ENCODE measurements around the gene SNX10. TPM values are rescaled to one million over a fixed set of nuclear protein-coding genes. Genes with fewer than 3 reads are reported as not detected.

The SNX10 gene
- total RNA-seq, 1 experiment from 2014 or later, result 7.9 TPM

DNA sequence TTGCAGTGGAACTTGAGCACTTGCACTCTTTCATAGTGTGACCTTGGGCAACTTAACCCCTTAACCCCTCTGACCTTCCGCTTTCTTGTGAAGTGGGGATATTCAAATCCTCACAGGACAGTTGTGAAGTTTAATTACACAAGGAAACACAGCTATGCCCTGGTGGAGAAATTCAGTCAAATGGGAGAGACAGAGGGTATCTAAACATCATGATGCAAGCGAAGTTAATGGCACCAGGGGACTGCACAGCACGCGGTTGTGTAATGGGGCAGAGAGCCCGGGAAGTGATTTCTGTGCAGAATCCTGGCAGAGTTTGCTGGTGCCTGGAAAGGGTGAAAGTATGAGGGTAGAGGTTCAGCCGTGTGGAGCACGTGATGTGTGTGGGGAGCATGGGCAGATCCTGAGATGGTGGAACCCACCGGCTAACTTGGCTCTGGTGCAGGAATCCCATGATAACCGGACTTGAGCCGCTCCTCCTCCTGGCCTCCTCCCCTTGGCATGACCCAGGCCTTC is 51.7 kb downstream of the SNX10 start:
- ATAC-seq (no peak), DNase-seq (no peak)
- no TSS peak for BruUV-seq (replicated peaks)
- ChIA-PET CTCF (no interaction called here), POLR2A (ENCODE audit: unreplicated experiment) (no interaction called here)
- TF ChIP-seq EZH2 (IDR thresholded peaks at IDR 0.05; ENCODE audit: low read length, unreplicated experiment), result no peak
- no peaks in the 10 kb centered on the region for H3K9me2 ChIP-seq (replicated peaks; ENCODE audit: low read length)
- H2AFZ ChIP-seq (ENCODE audit: low read length), result no peak overlapping the region
- H3K9me3 ChIP-seq (ENCODE audit: low read length), result no peaks in the 10 kb centered on the region
- H3K27ac ChIP-seq (ENCODE audit: low read length), result no peak overlapping the region
- H3F3A ChIP-seq (ENCODE audit: low read length, unreplicated experiment), result no peaks in the 10 kb centered on the region
- intact Hi-C loops (cut with micrococcal nuclease), result no loop called here
- no peak overlapping the region for H3K4me2 ChIP-seq (ENCODE audit: low read length)
- no peaks in the 10 kb centered on the region for H3K36me3 ChIP-seq (ENCODE audit: low read depth, low read length)
- H3K27me3 ChIP-seq (ENCODE audit: low read length), result no peaks in the 10 kb centered on the region
- no peak overlapping the region for H3K4me3 ChIP-seq (ENCODE audit: low read length)
- H4K20me1 ChIP-seq (ENCODE audit: low read length), result no peaks in the 10 kb centered on the region
- no peaks in the 10 kb centered on the region for H3K79me2 ChIP-seq (ENCODE audit: low read length)
- no peak overlapping the region for H3K9ac ChIP-seq (ENCODE audit: low read length)
- H3K4me1 ChIP-seq (ENCODE audit: insufficient read depth, low read length), result peaks cover 16% of the 10 kb centered on the region

DNA sequence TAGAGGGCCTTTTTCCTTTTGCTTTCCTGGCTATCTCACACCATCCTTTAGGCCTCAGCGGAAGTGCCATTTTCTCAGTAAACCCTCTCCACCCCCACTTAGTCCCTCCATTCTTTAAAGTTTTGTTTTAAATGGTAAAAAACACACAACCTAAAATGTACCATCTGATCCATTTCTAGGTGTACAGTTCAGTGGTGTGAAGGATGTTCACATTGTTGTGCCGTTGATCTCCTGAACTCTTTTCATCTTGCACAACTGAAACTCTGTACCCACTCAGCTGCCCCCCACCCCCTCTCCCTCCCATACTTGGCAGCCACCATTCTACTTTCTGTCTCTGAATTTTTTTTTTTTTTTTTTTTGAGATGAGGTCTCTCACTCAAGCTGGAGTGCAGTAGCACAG is 52.2 kb downstream of the SNX10 start:
- Histone ChIP-seq H3K79me2 (ENCODE audit: low read length) (no peaks in the 10 kb centered on the region), H4K20me1 (ENCODE audit: low read length) (no peaks in the 10 kb centered on the region), H3K9ac (ENCODE audit: low read length) (no peak overlapping the region), H3K27me3 (ENCODE audit: low read length) (no peaks in the 10 kb centered on the region), H3K9me3 (ENCODE audit: low read length) (no peaks in the 10 kb centered on the region), H3K36me3 (ENCODE audit: low read depth, low read length) (no peaks in the 10 kb centered on the region), H3K4me2 (ENCODE audit: low read length) (no peak overlapping the region), H3K4me3 (ENCODE audit: low read length) (no peak overlapping the region), H3F3A (ENCODE audit: low read length, unreplicated experiment) (no peaks in the 10 kb centered on the region), H2AFZ (ENCODE audit: low read length) (no peak overlapping the region), H3K9me2 (replicated peaks; ENCODE audit: low read length) (no peaks in the 10 kb centered on the region), H3K4me1 (ENCODE audit: insufficient read depth, low read length) (peaks cover 21% of the 10 kb centered on the region), H3K27ac (ENCODE audit: low read length) (no peak overlapping the region)
- TF ChIP-seq EZH2 (IDR thresholded peaks at IDR 0.05; ENCODE audit: low read length, unreplicated experiment), result no peak
- TF ChIP-seq EZH2phosphoT487 (IDR thresholded peaks at IDR 0.05; ENCODE audit: borderline replicate concordance, low read length), result no peak
- TF ChIP-seq, protein P1, sequence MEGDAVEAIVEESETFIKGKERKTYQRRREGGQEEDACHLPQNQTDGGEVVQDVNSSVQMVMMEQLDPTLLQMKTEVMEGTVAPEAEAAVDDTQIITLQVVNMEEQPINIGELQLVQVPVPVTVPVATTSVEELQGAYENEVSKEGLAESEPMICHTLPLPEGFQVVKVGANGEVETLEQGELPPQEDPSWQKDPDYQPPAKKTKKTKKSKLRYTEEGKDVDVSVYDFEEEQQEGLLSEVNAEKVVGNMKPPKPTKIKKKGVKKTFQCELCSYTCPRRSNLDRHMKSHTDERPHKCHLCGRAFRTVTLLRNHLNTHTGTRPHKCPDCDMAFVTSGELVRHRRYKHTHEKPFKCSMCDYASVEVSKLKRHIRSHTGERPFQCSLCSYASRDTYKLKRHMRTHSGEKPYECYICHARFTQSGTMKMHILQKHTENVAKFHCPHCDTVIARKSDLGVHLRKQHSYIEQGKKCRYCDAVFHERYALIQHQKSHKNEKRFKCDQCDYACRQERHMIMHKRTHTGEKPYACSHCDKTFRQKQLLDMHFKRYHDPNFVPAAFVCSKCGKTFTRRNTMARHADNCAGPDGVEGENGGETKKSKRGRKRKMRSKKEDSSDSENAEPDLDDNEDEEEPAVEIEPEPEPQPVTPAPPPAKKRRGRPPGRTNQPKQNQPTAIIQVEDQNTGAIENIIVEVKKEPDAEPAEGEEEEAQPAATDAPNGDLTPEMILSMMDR (conservative IDR thresholded peaks at IDR 0.05; ENCODE audit: low read depth, low read length), result no peak
- no peak for ATAC-seq
- CTCF ChIA-PET, result no interaction called here
- BruUV-seq (replicated peaks), result no TSS peak
- POLR2A ChIA-PET (ENCODE audit: unreplicated experiment), result no interaction called here
- intact Hi-C loops (cut with micrococcal nuclease), result no loop called here
- DNase-seq, result no peak

DNA sequence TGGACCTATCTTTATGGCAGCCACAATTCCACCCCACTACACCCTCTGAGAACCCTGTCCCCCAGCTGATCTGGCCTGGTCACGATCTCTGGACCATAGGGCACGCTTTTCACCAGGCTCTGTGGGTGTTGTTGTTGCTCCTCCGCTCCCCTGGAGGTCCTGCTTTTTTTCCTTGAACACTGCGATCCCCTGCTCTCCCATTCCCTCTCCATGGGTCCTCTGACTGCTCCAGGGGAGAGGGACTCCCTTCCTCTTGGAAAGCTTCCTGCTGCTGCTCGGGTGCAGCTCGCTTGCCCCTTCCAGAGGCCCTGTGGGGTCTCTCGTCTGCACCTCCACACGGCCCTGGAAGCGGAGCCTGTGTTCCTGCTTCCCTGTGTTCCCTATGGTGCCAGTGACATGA is 53.5 kb downstream of the SNX10 start:
- H2AFZ ChIP-seq (ENCODE audit: low read length), result no peak overlapping the region
- H4K20me1 ChIP-seq (ENCODE audit: low read length), result no peaks in the 10 kb centered on the region
- no peak for ATAC-seq
- no peaks in the 10 kb centered on the region for H3K9me3 ChIP-seq (ENCODE audit: low read length)
- intact Hi-C loops (cut with micrococcal nuclease), result loop anchor here (5.0 kb wide), 1 partner anchor 33 kb away; no protein-coding TSS in a partner anchor
- H3K9ac ChIP-seq (ENCODE audit: low read length), result no peak overlapping the region
- no peak overlapping the region for H3K4me3 ChIP-seq (ENCODE audit: low read length)
- peaks cover 27% of the 10 kb centered on the region for H3K4me1 ChIP-seq (ENCODE audit: insufficient read depth, low read length)
- no TSS peak for BruUV-seq (replicated peaks)
- no peaks in the 10 kb centered on the region for H3K9me2 ChIP-seq (replicated peaks; ENCODE audit: low read length)
- no peak overlapping the region for H3K27ac ChIP-seq (ENCODE audit: low read length)
- POLR2A ChIA-PET (ENCODE audit: unreplicated experiment), result no interaction called here
- no peaks in the 10 kb centered on the region for H3K27me3 ChIP-seq (ENCODE audit: low read length)
- no peak overlapping the region for H3K4me2 ChIP-seq (ENCODE audit: low read length)
- CTCF ChIA-PET, result interaction anchor here (0.5 kb wide), 1 partner anchor 239 kb away, joined by 15 read pairs; no protein-coding TSS in a partner anchor
- no peaks in the 10 kb centered on the region for H3F3A ChIP-seq (ENCODE audit: low read length, unreplicated experiment)
- TF ChIP-seq EZH2 (IDR thresholded peaks at IDR 0.05; ENCODE audit: low read length, unreplicated experiment) (no peak), EZH2phosphoT487 (IDR thresholded peaks at IDR 0.05; ENCODE audit: borderline replicate concordance, low read length) (no peak)
- TF ChIP-seq, protein P1 (conservative IDR thresholded peaks at IDR 0.05; ENCODE audit: low read depth, low read length), result no peak
- no peaks in the 10 kb centered on the region for H3K36me3 ChIP-seq (ENCODE audit: low read depth, low read length)
- no peaks in the 10 kb centered on the region for H3K79me2 ChIP-seq (ENCODE audit: low read length)
- no peak for DNase-seq

Data from PC-3 (cell line).